GM23338 (cell line): ENCODE measurements around the gene CES1. TPM values are rescaled to one million over a fixed set of nuclear protein-coding genes. Genes with fewer than 3 reads are reported as not detected.

Source experiments
- ATAC-seq: fragments of 200-7000 bp; cut with Tn5 transposase; 3 replicates; pipeline ENCODE4 v1.9.1; 2020
- DNase-seq: peaks from one replicate; pipeline ENCODE4 v3.0.0-alpha.2; 2015; ENCODE audit warnings: low spot score
- H2AFZ ChIP-seq: fragments of 200-600 bp; sonication (generic); 2 replicates; pipeline ENCODE4 v1.8.0; 2016; ENCODE audit warnings: antibody characterized with exemption, mild to moderate bottlenecking, moderate library complexity
- H3F3A ChIP-seq: fragments of 200-600 bp; sonication (generic); replicated peaks from 2 replicates; pipeline ENCODE4 v1.8.0; 2017; ENCODE audit warnings: antibody characterized with exemption, mixed run types, low read depth
- H3K27ac ChIP-seq: fragments of 200-600 bp; sonication (generic); 2 replicates; pipeline ENCODE4 v1.6.1; 2016; ENCODE audit warnings: low read depth
- H3K27me3 ChIP-seq: fragments of 200-600 bp; sonication (generic); 2 replicates; pipeline ENCODE4 v1.8.0; 2016; ENCODE audit warnings: mild to moderate bottlenecking, mixed run types, moderate library complexity; ENCODE audit not compliant: insufficient read depth
- H3K36me3 ChIP-seq: fragments of 200-600 bp; sonication (generic); 2 replicates; pipeline ENCODE4 v1.8.0; 2016; ENCODE audit warnings: mild to moderate bottlenecking; ENCODE audit not compliant: insufficient read depth
- H3K4me1 ChIP-seq: fragments of 200-600 bp; sonication (generic); 2 replicates; pipeline ENCODE4 v1.8.0; 2016; ENCODE audit warnings: mild to moderate bottlenecking, moderate library complexity; ENCODE audit not compliant: insufficient read depth
- H3K4me2 ChIP-seq: fragments of 200-600 bp; sonication (generic); 2 replicates; pipeline ENCODE4 v1.7.1; 2017; ENCODE audit warnings: mixed run types
- H3K4me3 ChIP-seq: fragments of 200-600 bp; sonication (generic); 2 replicates; pipeline ENCODE4 v1.6.1; 2016; ENCODE audit warnings: mixed run types
- H3K79me2 ChIP-seq: fragments of 200-600 bp; sonication (generic); replicated peaks from 2 replicates; pipeline ENCODE4 v1.8.0; 2017; ENCODE audit warnings: mild to moderate bottlenecking; ENCODE audit not compliant: insufficient read depth
- H3K9me2 ChIP-seq: fragments of 200-600 bp; sonication (generic); 2 replicates; pipeline ENCODE4 v1.8.0; 2017; ENCODE audit not compliant: insufficient read depth
- H4K20me1 ChIP-seq: fragments of 200-600 bp; sonication (generic); replicated peaks from 2 replicates; pipeline ENCODE4 v1.8.0; 2017; ENCODE audit warnings: mild to moderate bottlenecking; ENCODE audit not compliant: insufficient read depth
- H3K27ac Mint-ChIP-seq: 2 replicates; pipeline ENCODE4 v1.8.0; 2020; ENCODE audit warnings: inconsistent platforms, mild to moderate bottlenecking, moderate library complexity, mixed read lengths
- H3K27me3 Mint-ChIP-seq: 3 replicates; pipeline ENCODE4 v1.8.0; 2022; ENCODE audit warnings: low read depth, mild to moderate bottlenecking, moderate library complexity, mixed read lengths, inconsistent platforms; ENCODE audit not compliant: insufficient read depth, poor library complexity
- H3K36me3 Mint-ChIP-seq: 3 replicates; pipeline ENCODE4 v1.8.0; 2021; ENCODE audit warnings: low read depth, mild to moderate bottlenecking, inconsistent platforms, moderate library complexity, mixed read lengths
- H3K4me1 Mint-ChIP-seq: 3 replicates; pipeline ENCODE4 v1.8.0; 2020; ENCODE audit warnings: mild to moderate bottlenecking, inconsistent platforms, mixed read lengths
- H3K4me3 Mint-ChIP-seq: 3 replicates; pipeline ENCODE4 v1.8.0; 2021; ENCODE audit warnings: moderate library complexity, mild to moderate bottlenecking, inconsistent platforms, mixed read lengths
- H3K9me3 Mint-ChIP-seq: 3 replicates; pipeline ENCODE4 v1.8.0; 2020; ENCODE audit warnings: moderate library complexity, mild to moderate bottlenecking, inconsistent platforms, mixed read lengths
- CREB1 ChIP-seq: fragments of 250-450 bp; sonication (Bioruptor Pico); IDR thresholded peaks from 2 replicates; pipeline ENCODE4 v1.5.0; 2020; ENCODE audit warnings: low read depth, mild to moderate bottlenecking, moderate library complexity
- EZH2 ChIP-seq: fragments of 200-600 bp; sonication (generic); IDR thresholded peaks from one replicate; pipeline ENCODE4 v1.8.0; 2017; ENCODE audit warnings: antibody characterized with exemption, mild to moderate bottlenecking, low read depth; ENCODE audit not compliant: unreplicated experiment
- EZH2phosphoT487 ChIP-seq: fragments of 200-600 bp; sonication (generic); IDR thresholded peaks from one replicate; pipeline ENCODE4 v1.8.1; 2018; ENCODE audit warnings: antibody characterized with exemption; ENCODE audit not compliant: unreplicated experiment
- JUNB ChIP-seq: IDR thresholded peaks from one replicate; pipeline ENCODE4 v1.6.1; 2016; ENCODE audit warnings: antibody characterized with exemption; ENCODE audit not compliant: unreplicated experiment
- NANOG ChIP-seq: IDR thresholded peaks from 2 replicates; pipeline ENCODE4 v1.6.1; 2016; ENCODE audit warnings: antibody characterized with exemption, borderline replicate concordance
- POLR2AphosphoS5 ChIP-seq: IDR thresholded peaks from 2 replicates; pipeline ENCODE4 v1.6.1; 2016; ENCODE audit warnings: antibody characterized with exemption, low read depth
- STAT1 ChIP-seq: IDR thresholded peaks from one replicate; pipeline ENCODE4 v1.6.1; 2016; ENCODE audit warnings: antibody characterized with exemption; ENCODE audit not compliant: unreplicated experiment
- ZNF114 ChIP-seq: fragments of 250-450 bp; sonication (Bioruptor Pico); IDR thresholded peaks from 2 replicates; pipeline ENCODE4 v1.5.0; 2020; ENCODE audit warnings: mild to moderate bottlenecking, moderate library complexity
- ZNF331 ChIP-seq: fragments of 250-450 bp; sonication (Bioruptor Pico); IDR thresholded peaks from 2 replicates; pipeline ENCODE4 v1.5.0; 2020; ENCODE audit warnings: low read depth, mild to moderate bottlenecking, moderate library complexity
- long read RNA-seq: library from polyadenylated mRNA; unstranded; transcript quantifications from one replicate; pipeline ENCODE4 v2.0.0, GENCODE V29; 2020; ENCODE audit not compliant: unreplicated experiment
- polyA plus RNA-seq: library from polyadenylated mRNA; unstranded; fragments of >200 nt; fragmentation: Nextera tagmentation; extraction: Ambion mirVana; gene quantifications from 2 replicates; pipeline ENCODE4 v1.2.1, GENCODE V29; 2016
- total RNA-seq: library from RNA; depleted of rRNA; stranded (reverse); fragments of >200 nt; shearing (Covaris generic); gene quantifications from 2 replicates; pipeline ENCODE4 v1.2.3, GENCODE V29; 2014; rRNA removed
- TF ChIP-seq, protein P1 (sequence below), 2 experiments: fragments of 200-600 bp in 1 of 2; sonication (generic) in 1 of 2; conservative IDR thresholded peaks; 2 replicates each; pipeline versions ENCODE4 v1.5.1 to v1.6.1; 2016 to 2017; ENCODE audit warnings: antibody characterized with exemption in 2 of 2, low read depth in 2 of 2, mild to moderate bottlenecking in 2 of 2, moderate library complexity in 1 of 2
- TF ChIP-seq, protein P2 (sequence below): fragments of 250-450 bp; sonication (Bioruptor Pico); IDR thresholded peaks from 2 replicates; pipeline ENCODE4 v1.5.0; 2020; ENCODE audit warnings: mild to moderate bottlenecking, moderate library complexity

CES1 gene
- total RNA-seq (not detected in 2 replicates), polyA plus RNA-seq (0.64 and 1.5 TPM in 2 replicates)
- long read RNA-seq: 0 reads

DNA sequence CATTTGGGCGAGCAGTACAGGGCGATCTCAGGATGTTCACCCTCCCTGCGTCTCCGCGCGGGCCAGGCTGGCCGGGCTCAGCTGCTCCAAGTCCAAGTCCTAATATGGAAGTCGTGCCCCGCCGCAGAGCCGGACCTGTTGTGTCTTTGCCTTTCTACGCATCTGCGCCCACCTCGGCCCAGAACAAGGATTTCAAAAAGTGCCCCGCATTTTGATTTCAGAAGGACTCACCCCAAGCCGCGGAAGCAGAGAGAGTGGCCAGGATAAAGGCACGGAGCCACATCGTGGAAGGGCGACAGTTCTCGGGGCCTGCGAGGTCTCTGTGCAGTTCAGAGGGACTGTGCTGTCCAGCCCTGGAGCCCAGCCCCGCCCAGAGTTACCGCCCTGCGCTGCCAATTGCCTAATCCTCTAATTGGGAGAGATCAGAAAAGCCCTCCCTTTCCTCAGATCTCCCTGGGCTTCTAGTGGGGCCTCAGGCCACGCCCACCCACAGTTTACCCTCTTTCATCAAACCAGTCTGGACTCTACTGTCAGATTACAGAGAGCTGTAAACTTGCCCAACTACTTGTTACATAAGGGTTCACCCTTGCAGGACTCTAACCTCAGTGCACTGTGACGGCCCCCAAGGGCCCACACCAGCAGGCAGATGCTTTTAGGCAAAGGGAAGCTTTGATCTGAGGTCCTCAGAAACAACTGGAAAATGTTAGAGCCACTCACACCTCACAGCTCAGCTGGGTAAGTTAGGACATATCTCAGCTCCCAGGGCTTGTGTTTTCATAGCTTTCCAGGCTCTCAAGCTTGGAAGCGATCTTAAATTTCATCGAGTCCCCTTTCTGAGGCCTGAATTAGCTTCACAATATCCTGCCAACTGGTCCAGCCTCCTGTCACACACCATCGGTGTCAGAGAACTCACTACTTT, at the start of gene CES1:
TSS of gene CES1 (minus strand) at position 324 of the 919 bp plus-strand sequence. CDS start at position 283, 41 bp downstream.
- no peaks in the 10 kb centered on the region for H3K36me3 Mint-ChIP-seq
- no peak within 1 kb of the TSS for H3K4me3 Mint-ChIP-seq
- Histone ChIP-seq H3K27ac (no peak within 1 kb of the TSS), H3K4me2 (no peak within 1 kb of the TSS), H3K36me3 (no peaks in the 10 kb centered on the region), H3K79me2 (no peaks in the 10 kb centered on the region), H2AFZ (no peak within 1 kb of the TSS), H3K27me3 (no peaks in the 10 kb centered on the region), H3K4me3 (no peak within 1 kb of the TSS), H3K4me1 (no peaks in the 10 kb centered on the region), H3F3A (no peaks in the 10 kb centered on the region), H4K20me1 (no peaks in the 10 kb centered on the region), H3K9me2 (no peaks in the 10 kb centered on the region)
- TF ChIP-seq EZH2 (no peak), CREB1 (CRISPR knock-in tag) (no peak), STAT1 (no peak), POLR2AphosphoS5 (no peak), ZNF331 (CRISPR knock-in tag) (no peak), ZNF114 (CRISPR knock-in tag) (no peak), JUNB (no peak)
- peaks cover 2% of the 10 kb centered on the region for H3K27me3 Mint-ChIP-seq
- H3K9me3 Mint-ChIP-seq: no peaks in the 10 kb centered on the region; the same call in 2 of the 3 replicates
- DNase-seq (peak; percentile 67), ATAC-seq (peak; percentile 98)
- no peak within 1 kb of the TSS for H3K27ac Mint-ChIP-seq
- H3K4me1 Mint-ChIP-seq: 0 out of 3 replicates have a peak, but pooled peaks cover 9% of the 10 kb centered on the region

DNA sequence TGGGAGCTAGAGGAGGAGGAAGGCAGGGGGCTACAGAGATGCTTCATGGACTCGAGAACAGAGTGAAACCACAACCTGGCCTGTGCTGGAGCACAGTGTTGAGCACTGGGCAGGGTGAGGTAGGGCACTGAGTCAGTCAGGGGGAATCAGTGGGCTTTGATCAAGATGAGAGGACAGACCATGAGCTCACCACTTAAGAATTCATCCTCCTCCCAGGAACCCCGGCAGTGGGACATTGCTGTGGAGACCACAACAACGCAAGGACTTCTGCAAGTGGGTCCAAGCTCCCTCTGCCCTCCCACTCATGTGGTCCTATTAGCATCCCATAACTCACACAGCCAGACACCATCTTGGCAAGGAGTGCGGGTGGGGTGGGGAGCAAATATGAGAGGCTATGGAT, 44.0 kb upstream of the CES1 start:
- Histone ChIP-seq H3K27ac (no peak overlapping the region), H3F3A (no peaks in the 10 kb centered on the region), H3K4me2 (no peak overlapping the region), H3K27me3 (no peaks in the 10 kb centered on the region), H3K9me2 (no peaks in the 10 kb centered on the region), H3K4me3 (no peak overlapping the region), H4K20me1 (no peaks in the 10 kb centered on the region), H3K36me3 (no peaks in the 10 kb centered on the region), H3K79me2 (no peaks in the 10 kb centered on the region), H3K4me1 (no peaks in the 10 kb centered on the region), H2AFZ (no peak overlapping the region)
- no peak overlapping the region for H3K27ac Mint-ChIP-seq
- peaks cover 18% of the 10 kb centered on the region for H3K9me3 Mint-ChIP-seq
- H3K4me1 Mint-ChIP-seq: no peaks in the 10 kb centered on the region
- peaks cover 7% of the 10 kb centered on the region for H3K27me3 Mint-ChIP-seq
- H3K4me3 Mint-ChIP-seq: no peak overlapping the region
- H3K36me3 Mint-ChIP-seq: peaks cover 3% of the 10 kb centered on the region; the same call in 2 of the 3 replicates
- ATAC-seq: no peak
- DNase-seq: no peak
- TF ChIP-seq STAT1 (no peak), ZNF331 (CRISPR knock-in tag) (no peak), ZNF114 (CRISPR knock-in tag) (no peak), NANOG (no peak), EZH2 (no peak), CREB1 (CRISPR knock-in tag) (no peak), POLR2AphosphoS5 (no peak), JUNB (no peak), EZH2phosphoT487 (no peak)
- TF ChIP-seq, protein P1, sequence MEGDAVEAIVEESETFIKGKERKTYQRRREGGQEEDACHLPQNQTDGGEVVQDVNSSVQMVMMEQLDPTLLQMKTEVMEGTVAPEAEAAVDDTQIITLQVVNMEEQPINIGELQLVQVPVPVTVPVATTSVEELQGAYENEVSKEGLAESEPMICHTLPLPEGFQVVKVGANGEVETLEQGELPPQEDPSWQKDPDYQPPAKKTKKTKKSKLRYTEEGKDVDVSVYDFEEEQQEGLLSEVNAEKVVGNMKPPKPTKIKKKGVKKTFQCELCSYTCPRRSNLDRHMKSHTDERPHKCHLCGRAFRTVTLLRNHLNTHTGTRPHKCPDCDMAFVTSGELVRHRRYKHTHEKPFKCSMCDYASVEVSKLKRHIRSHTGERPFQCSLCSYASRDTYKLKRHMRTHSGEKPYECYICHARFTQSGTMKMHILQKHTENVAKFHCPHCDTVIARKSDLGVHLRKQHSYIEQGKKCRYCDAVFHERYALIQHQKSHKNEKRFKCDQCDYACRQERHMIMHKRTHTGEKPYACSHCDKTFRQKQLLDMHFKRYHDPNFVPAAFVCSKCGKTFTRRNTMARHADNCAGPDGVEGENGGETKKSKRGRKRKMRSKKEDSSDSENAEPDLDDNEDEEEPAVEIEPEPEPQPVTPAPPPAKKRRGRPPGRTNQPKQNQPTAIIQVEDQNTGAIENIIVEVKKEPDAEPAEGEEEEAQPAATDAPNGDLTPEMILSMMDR (conservative IDR thresholded peaks at IDR 0.05; ENCODE audit: low read depth in 2 of 2): no peak
- TF ChIP-seq, protein P2, sequence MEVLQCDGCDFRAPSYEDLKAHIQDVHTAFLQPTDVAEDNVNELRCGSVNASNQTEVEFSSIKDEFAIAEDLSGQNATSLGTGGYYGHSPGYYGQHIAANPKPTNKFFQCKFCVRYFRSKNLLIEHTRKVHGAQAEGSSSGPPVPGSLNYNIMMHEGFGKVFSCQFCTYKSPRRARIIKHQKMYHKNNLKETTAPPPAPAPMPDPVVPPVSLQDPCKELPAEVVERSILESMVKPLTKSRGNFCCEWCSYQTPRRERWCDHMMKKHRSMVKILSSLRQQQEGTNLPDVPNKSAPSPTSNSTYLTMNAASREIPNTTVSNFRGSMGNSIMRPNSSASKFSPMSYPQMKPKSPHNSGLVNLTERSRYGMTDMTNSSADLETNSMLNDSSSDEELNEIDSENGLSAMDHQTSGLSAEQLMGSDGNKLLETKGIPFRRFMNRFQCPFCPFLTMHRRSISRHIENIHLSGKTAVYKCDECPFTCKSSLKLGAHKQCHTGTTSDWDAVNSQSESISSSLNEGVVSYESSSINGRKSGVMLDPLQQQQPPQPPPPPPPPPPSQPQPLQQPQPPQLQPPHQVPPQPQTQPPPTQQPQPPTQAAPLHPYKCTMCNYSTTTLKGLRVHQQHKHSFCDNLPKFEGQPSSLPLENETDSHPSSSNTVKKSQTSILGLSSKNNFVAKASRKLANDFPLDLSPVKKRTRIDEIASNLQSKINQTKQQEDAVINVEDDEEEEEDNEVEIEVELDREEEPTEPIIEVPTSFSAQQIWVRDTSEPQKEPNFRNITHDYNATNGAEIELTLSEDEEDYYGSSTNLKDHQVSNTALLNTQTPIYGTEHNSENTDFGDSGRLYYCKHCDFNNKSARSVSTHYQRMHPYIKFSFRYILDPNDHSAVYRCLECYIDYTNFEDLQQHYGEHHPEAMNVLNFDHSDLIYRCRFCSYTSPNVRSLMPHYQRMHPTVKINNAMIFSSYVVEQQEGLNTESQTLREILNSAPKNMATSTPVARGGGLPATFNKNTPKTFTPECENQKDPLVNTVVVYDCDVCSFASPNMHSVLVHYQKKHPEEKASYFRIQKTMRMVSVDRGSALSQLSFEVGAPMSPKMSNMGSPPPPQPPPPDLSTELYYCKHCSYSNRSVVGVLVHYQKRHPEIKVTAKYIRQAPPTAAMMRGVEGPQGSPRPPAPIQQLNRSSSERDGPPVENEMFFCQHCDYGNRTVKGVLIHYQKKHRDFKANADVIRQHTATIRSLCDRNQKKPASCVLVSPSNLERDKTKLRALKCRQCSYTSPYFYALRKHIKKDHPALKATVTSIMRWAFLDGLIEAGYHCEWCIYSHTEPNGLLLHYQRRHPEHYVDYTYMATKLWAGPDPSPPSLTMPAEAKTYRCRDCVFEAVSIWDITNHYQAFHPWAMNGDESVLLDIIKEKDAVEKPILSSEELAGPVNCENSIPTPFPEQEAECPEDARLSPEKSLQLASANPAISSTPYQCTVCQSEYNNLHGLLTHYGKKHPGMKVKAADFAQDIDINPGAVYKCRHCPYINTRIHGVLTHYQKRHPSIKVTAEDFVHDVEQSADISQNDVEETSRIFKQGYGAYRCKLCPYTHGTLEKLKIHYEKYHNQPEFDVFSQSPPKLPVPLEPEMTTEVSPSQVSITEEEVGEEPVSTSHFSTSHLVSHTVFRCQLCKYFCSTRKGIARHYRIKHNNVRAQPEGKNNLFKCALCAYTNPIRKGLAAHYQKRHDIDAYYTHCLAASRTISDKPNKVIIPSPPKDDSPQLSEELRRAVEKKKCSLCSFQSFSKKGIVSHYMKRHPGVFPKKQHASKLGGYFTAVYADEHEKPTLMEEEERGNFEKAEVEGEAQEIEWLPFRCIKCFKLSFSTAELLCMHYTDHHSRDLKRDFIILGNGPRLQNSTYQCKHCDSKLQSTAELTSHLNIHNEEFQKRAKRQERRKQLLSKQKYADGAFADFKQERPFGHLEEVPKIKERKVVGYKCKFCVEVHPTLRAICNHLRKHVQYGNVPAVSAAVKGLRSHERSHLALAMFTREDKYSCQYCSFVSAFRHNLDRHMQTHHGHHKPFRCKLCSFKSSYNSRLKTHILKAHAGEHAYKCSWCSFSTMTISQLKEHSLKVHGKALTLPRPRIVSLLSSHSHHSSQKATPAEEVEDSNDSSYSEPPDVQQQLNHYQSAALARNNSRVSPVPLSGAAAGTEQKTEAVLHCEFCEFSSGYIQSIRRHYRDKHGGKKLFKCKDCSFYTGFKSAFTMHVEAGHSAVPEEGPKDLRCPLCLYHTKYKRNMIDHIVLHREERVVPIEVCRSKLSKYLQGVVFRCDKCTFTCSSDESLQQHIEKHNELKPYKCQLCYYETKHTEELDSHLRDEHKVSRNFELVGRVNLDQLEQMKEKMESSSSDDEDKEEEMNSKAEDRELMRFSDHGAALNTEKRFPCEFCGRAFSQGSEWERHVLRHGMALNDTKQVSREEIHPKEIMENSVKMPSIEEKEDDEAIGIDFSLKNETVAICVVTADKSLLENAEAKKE (CRISPR knock-in tag): no peak
